ENCODE results near the gene NPFFR1.

NPFFR1 gene

DNA sequence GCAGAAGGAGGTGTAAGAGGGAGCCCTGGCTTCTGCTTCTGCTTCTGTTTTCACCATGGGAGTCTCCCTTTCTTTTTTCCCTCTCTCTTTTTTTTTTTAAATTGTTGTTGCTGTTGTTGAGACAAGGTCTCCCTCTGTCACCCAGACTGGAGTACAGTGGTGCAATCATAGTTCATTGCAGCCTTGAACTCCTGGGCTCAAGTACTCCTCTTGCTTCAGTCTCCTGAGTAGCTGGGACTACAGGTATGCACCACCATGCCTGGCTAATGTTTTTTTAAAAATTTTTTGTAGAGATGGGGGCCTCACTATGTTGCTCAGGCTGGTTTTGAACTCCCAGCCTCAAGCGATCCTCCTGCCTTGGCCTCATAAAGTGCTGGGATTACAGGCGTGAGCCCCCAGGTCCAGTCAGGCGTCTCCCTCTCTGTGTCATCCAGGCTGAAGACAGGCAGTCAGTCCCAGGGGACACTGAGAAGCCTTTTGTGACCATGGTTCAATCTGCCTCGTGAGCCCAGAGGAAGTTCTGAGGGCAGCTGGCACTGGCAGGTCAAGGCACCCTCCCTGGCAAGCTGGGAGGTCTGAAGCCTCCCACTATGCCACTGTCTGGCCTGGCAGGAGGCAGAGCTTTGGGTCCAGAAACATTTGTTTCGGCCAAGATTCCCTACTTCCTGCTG, 33.6 kb upstream of the NPFFR1 start:
- in situ Hi-C loops (cut with MboI; ENCODE audit: low sequenced_read_pairs, unreplicated experiment): no loop called here
- no peak for DNase-seq (ENCODE audit: low spot score)
- TF ChIP-seq, protein P1, sequence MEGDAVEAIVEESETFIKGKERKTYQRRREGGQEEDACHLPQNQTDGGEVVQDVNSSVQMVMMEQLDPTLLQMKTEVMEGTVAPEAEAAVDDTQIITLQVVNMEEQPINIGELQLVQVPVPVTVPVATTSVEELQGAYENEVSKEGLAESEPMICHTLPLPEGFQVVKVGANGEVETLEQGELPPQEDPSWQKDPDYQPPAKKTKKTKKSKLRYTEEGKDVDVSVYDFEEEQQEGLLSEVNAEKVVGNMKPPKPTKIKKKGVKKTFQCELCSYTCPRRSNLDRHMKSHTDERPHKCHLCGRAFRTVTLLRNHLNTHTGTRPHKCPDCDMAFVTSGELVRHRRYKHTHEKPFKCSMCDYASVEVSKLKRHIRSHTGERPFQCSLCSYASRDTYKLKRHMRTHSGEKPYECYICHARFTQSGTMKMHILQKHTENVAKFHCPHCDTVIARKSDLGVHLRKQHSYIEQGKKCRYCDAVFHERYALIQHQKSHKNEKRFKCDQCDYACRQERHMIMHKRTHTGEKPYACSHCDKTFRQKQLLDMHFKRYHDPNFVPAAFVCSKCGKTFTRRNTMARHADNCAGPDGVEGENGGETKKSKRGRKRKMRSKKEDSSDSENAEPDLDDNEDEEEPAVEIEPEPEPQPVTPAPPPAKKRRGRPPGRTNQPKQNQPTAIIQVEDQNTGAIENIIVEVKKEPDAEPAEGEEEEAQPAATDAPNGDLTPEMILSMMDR (IDR thresholded peaks at IDR 0.05; ENCODE audit: borderline replicate concordance, control extremely low read depth, extremely low read depth, insufficient read depth, missing control alignments): no peak

DNA sequence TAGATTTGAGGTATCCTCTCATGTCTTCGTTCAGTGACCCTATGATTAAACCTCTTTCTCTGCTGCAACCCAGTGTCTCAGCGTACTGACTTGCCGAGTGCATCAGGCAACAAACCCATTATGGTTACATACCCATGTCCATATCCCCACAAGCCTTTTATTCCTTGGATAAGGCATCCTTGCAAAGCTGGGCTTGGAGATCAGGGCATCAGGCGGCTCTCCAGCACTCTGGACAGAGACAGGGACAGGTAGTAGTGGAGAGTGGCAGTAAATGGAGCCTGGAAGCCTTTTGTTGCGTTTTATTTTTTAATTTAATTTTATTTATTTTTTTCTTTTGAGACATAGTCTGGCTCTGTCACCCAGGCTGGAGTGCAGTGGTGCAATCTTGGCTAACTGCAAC, 32.0 kb upstream of the NPFFR1 start:
- DNase-seq (ENCODE audit: low spot score): no peak
- TF ChIP-seq, protein P1 (IDR thresholded peaks at IDR 0.05; ENCODE audit: borderline replicate concordance, control extremely low read depth, extremely low read depth, insufficient read depth, missing control alignments): no peak
- in situ Hi-C loops (cut with MboI; ENCODE audit: low sequenced_read_pairs, unreplicated experiment): no loop called here

DNA sequence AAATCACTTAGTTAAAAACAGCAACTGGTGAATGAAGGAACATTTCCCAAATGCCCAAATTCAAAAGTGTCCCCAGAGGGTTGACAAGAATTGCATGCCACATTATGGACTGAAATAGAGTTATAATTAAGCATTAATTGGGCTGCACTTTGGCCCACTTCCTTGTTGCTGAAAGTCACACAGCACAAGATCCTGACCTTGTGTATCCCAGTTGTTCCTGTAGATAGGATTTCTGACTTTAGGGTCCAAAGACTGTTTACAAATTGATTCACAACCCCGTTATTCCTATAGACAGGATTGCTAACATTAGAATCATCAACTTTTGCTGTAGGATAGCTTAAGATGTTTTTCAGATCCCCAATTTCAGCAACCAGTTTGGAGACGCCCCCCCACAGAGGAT, 31.5 kb upstream of the NPFFR1 start:
- TF ChIP-seq, protein P1 (IDR thresholded peaks at IDR 0.05; ENCODE audit: borderline replicate concordance, control extremely low read depth, extremely low read depth, insufficient read depth, missing control alignments): no peak
- DNase-seq (ENCODE audit: low spot score): no peak
- in situ Hi-C loops (cut with MboI; ENCODE audit: low sequenced_read_pairs, unreplicated experiment): no loop called here

DNA sequence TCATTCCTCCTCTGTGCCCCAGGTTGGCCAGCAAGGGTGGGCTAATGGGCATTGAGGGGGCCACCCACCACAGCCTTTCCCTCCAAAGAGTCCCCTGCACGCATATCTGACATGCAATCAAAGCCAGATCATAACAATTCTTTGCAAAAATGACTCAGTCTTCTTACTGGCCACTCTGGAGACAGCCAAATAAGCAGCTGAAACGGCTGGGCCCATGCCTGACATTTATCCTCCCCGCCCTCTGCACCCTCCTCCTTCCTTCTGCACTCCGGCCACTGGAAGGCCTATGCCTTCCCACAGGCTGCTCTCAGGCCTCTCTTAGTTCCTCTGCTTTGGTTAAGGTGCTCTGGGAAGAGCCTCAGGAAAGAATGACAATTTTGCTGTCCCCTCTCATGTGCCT, 29.2 kb upstream of the NPFFR1 start:
- no peak for DNase-seq (ENCODE audit: low spot score)
- TF ChIP-seq, protein P1 (IDR thresholded peaks at IDR 0.05; ENCODE audit: borderline replicate concordance, control extremely low read depth, extremely low read depth, insufficient read depth, missing control alignments): no peak
- in situ Hi-C loops (cut with MboI; ENCODE audit: low sequenced_read_pairs, unreplicated experiment): no loop called here

DNA sequence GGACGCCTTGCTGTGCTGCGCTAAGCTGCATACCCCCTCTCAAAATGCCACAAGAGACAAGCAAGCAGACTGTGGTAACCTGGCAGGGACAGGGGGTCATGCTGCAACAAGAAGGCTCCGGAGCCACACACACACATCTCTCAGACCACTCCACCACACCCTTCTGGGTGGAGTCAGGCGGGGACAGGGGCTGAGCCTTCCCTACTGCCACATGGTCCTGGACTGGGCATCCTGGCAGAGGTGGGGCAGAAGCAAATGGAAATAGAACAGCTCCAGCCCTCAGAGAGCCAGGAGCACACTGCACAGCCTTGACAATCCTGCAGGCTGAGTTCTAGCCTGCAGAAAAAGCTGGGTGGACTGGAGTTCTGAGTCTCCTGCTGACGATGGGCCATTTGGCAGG, 28.4 kb upstream of the NPFFR1 start:
- no peak for DNase-seq (ENCODE audit: low spot score)
- TF ChIP-seq, protein P1 (IDR thresholded peaks at IDR 0.05; ENCODE audit: borderline replicate concordance, control extremely low read depth, extremely low read depth, insufficient read depth, missing control alignments): no peak
- in situ Hi-C loops (cut with MboI; ENCODE audit: low sequenced_read_pairs, unreplicated experiment): no loop called here

DNA sequence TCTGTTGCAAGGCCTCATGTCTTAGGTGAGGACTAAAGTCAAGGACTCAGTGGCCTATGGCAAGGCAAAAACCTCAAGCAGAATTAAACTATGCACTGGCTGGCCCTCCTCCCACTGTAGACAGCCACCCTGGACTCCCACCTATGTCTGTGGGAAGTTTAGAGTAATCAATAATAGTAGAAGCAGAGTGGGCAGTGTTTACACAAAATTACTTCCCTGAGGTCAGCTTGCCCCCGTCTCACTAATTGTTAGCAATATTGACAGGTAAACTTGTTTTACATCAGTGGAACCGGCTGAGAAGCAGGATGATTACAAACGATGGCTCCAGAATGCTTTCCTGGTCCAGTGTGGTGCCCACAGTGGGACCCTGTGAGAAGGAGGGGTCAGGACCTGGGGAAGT, 27.9 kb upstream of the NPFFR1 start:
- TF ChIP-seq, protein P1 (IDR thresholded peaks at IDR 0.05; ENCODE audit: borderline replicate concordance, control extremely low read depth, extremely low read depth, insufficient read depth, missing control alignments): no peak
- DNase-seq (ENCODE audit: low spot score): no peak
- in situ Hi-C loops (cut with MboI; ENCODE audit: low sequenced_read_pairs, unreplicated experiment): no loop called here
